ENCODE data around the gene STPG1.
A peak's percentile ranks its signal among the peaks of the same experiment; 100 is the strongest.

STPG1 gene

DNA sequence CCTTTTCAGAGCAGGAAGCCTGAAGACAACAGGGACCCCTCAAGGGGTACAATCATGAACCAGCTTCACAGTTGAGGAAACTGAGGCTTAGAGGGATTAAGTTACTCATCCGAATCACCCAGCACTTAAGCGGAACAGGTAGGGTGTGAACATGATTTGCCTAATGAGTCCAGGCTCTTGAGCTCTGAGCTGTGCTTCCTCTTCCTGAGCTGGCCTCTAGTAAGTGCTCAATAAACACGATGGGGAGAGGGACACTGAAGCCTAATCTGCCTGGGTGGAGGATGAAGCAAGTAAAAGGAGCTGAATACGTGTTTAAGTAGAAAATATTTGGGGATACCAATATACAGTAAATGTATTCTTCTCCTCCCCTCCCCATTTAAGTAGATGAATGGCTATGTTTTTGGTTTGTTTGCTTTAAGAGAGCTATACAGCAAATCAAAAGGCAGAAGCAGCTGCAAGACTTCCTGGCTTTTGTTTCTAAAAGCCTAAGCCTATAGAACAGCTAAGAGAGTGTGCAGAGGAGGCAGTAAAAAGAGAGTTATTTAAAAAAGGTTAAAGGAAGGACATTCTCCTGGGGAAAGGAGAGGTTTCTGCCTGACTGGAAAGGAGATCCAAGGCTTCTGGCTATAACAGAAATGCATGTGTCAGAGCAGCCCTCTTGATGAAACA lies 20.5 kb downstream of the STPG1 start:
- DNase-seq, result no peak

DNA sequence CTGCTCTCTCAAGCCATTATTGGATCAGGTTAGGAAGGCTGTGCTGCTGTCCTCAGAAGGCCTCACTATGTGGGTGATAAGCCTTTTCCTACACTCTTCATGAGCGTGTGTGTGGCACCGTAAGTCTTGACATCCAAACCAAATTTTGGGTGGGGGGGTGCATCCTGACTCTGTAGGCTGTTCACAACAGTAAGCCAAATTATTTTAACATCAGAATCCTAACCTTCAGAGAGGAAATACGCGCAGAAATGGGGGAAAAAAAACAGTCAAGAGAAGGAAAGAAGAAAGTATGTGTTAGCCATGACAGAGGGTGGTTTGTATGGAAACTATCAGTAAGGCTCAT lies 21.0 kb downstream of the STPG1 start:
- DNase-seq, result no peak

DNA sequence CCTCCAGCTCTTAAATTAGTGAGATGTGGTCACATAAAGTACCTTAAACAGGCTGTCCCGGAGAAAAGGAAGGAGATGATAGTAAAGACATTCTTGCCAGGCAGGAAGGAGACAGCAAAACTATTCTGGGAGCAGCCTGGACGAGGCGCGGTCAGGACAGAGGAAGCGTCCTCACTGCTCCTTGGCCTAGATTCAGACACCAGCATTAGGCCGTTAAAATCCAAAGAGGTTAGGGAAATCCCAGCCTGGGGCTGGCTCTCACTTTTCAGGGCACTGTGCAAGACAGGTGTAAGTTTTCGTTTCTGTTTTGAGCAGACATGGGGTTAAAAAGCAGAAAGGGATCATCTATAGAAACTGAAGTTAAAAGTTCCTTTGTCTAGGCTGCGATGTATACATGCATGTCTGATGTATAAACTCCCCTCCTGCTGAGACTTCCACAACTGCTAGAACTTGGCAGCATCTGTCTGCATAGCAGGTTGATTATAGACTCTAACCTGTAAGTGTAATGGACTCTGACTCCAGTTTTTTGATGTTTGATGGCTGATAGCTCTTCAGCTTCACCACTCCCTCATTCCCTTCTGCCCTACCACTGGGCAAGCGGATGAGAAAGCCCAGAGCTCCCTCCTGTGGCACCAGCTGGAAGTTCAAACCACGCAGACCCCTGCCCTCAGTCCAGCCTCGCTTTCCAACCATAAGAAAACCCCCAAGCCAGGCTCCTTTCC lies 21.5 kb downstream of the STPG1 start:
- DNase-seq, result peak; percentile 50 to 65 (median 60)

DNA sequence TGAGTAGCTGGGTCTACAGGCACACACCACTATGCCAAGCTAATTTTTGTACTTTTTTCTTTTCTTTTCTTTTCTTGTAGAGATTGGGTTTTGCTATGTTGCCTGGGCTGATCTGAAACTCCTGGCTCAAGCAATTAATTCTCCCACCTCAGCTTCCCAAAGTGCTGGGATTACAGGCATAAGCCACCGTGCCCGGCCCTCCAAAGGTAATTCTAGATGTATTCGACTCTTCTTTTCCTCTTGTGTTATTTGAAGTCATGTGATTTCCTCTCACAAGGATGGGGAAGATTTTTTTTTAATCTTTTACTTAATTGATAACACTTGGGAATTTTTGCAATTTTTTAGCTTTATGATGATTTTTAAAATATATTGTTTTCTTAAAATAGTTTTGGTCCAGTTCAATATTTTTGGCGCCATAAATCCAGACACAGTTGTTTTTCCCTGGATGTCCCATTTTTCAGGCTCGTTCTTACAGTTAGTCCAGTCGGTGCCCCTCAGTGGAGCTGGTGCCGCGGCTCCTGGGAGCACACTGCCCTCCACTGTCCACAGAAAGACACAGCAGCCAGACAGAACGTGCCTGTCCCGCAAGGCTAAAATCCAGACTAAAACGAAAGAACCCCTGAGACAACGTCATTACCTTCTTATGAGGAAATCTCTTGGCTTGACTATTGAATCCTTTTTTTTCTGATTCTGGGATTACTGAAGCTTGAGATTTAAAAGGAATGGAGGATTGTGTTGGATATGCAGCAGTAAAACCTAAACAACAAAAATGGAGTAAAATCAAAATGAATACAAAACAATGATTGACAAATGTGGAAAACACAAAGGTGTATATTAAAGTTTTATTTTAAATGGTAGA lies 22.4 kb downstream of the STPG1 start:
- DNase-seq, result peak; percentile 78 to 88 (median 84)

DNA sequence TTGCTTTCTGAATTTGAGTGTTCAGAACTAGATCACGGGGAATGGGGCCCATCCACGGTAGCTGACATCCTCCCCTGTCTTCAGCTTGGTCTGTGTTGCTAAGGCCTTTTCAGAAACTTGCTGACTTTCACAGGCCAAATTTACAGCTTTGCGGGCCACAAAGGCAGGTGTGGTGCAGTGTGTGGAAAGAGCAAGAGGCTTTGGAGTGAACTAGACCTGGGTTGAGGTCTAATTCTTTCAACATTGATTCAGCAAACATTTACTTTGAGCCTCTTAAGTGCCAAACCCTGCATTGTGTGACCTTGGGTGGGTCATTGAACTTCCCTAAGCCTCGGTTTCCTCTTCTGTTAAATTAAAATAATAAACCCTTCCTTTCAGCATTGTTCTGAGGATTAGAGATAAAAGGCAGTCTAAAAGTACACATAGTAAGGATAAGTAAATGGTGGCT lies 24.3 kb downstream of the STPG1 start:
- DNase-seq, result no peak

DNA sequence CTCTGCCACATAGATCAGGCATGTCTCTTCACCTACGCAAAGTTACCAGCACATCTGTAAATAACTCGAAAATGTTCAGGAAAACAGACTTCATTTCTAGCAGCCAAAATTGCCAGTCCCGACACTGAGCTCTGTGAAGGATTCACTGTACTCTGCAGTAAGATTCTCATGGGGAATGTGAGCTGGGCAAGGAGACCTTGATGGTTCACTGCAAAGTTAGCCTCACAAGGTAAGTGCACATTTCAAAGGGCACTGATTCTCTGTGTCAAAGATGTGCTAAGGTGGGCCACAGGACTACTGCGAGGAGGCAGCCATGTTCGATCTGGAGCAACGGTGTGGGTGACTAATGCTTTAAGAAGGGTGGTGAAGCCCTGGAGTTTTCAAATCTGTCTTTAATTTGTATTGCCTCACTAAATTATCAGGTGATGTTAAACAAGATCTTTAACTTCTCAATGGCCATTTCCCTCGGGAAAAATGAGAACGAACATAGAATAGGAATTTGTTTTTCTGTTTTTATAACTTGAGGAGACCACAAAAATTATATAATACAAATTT lies 25.2 kb downstream of the STPG1 start:
- DNase-seq, result no peak

DNA sequence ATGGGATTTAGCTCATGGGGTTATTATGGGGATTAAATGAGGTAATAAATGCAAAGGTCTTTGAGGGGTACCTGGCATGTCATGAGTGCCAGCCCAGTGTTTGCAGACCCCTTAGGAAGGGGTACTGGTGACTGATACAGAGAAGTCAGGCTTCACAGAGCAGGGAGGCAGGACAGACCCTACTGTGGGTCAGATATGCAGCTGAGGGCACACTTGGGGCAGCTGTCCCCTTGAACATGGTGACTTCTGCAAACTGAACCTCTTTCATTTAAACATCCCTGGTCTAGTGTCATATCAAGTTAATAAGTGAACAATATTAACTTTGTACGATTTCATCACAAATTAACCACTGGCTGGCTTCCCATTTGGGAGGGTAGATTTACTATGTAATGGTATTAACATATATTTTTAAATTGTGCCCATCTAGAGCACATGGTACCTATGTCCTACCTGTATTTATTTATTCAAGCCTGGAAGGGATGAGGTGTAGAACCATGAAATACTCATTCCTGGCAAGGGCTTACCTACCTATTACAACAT lies 25.9 kb downstream of the STPG1 start:
- DNase-seq, result no peak

DNA sequence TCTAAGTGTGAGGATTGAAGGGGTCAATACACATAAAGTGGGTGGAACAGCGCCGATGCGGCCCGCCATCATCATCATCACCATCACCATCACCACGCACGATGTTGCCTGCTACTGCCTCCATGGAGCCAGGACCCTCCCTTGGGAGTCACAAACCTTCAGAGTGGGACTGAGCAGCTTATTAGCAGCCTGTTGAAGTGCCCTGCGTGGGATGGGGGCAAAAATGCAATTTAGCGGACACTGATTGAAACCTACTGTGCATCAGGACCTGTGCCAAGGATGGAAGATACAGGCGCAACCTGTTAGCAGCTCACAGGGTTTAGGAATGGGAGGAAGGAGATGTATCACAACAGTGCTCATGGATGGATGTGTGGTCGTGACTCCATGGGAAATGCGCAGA lies 26.7 kb downstream of the STPG1 start:
- DNase-seq, result no peak

DNA sequence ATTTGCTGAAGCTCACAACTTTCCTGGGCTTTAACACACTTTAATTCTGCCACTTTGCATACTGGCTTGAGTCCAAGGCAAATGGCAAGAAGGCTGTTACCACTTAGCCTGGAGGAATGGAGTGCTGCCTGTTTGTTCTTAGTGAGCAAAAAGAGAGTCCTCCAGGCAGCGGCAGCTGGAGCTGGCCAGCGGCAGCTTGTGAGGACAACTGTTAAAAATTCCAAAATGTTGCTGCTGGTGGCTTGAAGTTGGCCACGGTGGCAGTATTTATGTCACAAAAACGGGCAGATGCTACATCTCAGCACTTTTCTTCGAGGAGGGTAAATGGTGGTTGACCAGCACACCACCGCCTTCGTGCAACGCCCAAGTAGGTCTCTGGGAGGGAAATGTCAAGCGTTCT lies 27.3 kb downstream of the STPG1 start:
- peak in 1 of 4 experiments; percentile 20 for DNase-seq

DNA sequence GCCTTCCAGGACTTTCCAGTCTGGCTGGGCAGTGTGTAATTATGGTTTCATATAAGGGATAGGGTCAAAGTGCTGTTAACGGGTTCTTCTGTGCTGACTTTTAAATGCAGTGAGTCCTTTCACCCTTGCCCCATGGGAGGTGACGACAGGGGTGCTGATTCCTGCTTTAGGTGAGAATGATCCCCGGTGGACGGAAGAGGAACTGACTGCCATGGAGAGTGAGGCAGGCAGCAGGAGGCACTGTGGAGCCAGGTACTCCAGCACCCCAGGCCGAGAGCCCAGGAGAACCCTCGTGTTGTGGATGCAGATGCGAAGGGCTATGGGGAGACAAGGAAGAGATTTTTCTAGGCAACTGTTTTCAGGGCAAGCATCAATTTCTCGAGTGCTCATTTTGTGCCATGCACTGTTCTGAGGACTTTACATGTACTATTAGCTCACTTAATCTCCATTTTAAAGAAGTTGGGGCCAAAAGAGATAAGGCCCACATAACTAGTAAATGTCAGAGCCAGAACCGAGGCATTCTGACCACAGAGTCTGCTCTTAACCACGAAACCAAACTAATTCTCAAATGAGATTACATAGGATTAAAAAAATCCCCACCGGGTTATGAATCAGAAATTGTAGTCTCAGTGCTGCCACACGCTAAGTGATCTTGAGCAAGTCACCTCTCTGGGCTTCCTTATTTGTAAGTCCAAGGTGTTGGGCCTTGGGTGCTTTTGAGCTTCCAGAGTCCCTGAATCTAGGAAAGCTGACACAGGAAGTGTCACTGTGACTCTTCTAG lies 28.2 kb downstream of the STPG1 start:
- peak in 1 of 4 experiments; percentile 26 for DNase-seq

DNA sequence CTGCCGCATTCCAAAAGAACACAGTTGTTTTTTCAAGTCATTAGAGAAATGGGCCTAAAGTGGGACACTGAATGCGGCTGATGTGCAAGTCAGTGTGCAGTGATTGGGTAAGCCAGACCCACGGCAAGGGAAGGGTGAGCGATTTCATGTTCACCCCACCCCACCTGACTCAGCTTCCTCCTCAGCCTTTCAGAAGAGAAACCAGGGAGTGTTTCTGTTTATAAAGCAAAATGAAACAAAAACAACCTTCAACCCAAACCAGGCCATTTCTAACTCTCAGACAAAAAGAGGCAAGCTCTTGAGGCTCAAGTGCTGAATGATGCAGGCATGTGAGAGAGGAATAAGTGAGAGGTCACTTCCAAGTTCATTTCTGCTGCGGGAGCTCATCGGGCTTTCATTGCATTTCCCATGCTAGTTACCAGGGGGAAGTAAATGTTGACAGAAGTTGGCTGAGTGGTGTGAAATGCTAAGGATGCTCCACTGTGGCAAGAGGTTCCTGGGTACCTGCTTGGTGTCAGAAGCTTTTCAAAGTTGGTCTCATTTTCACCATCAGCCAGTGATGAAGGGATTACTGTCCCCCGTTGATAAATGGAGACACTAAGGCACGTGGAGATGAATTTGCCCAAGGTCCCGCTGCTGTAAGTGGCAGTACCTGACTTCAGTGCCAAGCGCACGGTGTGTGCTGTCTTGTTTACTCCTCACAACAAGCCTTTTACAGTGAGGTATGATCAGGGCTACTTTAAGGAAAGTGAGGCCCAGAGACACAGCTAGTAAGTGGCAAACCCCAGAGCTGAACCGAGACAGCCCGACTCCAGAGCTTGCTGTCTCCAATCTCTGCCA lies 29.1 kb downstream of the STPG1 start:
- DNase-seq, result peak; percentile 64 to 83 (median 80)

DNA sequence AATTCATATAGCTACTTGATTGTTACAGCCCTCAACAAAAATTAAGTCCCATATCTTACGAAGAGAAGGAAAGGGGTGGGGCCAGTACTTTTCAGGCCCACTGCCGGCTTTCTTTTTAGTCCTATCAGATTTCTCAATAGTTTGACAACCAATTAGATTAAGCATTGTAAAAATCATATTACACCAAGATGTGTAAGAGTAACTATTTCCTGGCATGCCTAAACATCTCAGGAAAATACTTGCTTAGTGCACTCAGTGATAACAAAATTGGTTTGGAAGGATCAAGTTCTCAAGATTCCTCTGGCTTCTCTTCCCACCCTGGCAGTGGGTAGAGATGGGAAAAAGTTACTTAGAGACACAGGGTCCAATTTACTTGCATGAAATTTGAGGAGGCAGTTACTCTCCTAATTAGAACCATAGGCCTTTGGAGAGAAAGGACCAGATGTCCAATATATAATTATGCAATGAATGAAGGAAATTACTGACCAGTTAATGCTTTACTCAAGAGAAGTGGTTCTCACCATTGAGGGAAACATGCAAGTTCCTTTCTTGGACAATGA lies 30.1 kb downstream of the STPG1 start:
- no peak for DNase-seq

DNA sequence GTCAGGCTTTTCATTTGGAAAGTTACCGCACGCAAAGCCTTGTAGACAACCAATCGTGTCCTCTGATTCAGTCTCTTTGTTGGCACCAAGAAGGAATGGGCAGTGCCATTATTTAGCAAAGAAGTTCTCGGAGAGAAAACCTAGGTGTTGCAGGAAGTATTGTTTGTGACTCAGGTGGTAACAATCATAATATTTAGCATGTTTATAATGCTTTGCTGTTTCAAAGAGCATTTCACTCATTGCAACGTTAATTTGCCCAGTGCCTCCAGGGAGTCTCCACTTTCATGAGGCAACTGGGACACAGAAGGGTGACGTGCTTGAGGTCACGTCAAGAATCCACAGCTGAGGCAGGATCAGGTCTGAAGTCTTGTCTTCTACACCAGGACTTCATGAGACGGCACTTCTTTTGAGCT lies 31.4 kb downstream of the STPG1 start:
- DNase-seq, result no peak

DNA sequence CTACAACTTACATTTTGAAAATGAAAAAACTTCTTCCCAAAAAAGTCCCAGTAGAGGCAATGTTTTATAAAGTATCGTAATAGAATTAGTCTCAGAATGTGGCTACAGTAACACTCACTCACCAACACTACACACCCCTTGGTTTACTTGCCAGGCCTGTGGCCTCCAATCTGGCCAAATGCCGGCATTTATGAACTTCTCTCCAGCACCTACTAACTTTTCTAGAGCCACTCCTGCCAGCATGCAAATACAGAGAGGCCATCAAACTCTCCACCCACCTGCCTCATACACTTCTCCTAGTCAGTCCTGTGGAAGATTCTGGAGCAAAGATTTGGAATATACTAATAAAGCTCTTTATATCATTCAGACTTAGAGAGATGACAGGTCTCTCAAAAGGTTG lies 32.3 kb downstream of the STPG1 start:
- DNase-seq, result no peak

DNA sequence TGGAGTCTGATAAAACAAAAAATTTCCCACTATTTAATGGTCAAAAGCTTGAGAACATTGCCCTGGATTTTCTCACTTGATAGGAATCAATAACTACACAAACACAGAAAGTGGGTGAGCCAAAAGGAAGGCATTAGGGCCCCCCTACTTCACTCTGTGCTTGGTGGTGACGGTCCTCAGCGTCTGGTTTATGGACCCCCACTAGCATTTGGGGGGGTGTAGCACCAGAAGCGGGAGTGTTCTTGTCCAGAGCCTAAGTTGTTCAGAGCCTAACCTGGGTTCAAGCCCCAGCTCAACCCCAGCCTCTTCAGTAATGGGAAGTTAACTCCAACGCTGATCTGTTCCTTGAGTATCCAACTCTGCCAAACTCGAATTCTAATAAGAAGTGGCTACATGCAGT lies 33.1 kb downstream of the STPG1 start:
- no peak for DNase-seq

DNA sequence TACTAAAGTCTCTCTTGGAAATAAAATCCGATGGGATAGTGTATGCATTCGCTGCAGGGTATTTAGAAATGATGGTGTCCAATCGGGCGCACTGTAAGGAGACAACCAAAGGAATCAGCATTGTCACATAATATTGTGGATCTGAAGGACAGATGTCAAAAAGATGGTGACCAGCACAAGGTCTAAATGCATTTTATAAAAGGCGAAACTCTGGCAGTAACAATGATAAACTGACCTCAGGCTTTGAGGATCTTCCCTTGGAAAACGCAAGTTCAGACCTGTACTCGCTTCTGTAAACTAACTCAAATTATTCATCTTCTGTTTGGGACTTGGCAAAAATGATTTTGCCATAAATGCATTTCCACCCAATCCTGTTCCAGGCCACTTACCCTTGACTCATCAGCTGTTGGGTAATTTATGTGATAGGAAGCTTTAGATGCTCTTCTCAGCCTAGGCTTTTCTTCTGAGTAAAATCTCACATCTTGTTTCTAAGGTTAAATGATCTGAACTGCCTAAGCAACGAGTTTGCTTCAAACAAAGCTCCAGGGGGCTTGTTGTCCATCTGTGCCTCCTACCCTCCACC lies 33.8 kb downstream of the STPG1 start:
- DNase-seq, result no peak

DNA sequence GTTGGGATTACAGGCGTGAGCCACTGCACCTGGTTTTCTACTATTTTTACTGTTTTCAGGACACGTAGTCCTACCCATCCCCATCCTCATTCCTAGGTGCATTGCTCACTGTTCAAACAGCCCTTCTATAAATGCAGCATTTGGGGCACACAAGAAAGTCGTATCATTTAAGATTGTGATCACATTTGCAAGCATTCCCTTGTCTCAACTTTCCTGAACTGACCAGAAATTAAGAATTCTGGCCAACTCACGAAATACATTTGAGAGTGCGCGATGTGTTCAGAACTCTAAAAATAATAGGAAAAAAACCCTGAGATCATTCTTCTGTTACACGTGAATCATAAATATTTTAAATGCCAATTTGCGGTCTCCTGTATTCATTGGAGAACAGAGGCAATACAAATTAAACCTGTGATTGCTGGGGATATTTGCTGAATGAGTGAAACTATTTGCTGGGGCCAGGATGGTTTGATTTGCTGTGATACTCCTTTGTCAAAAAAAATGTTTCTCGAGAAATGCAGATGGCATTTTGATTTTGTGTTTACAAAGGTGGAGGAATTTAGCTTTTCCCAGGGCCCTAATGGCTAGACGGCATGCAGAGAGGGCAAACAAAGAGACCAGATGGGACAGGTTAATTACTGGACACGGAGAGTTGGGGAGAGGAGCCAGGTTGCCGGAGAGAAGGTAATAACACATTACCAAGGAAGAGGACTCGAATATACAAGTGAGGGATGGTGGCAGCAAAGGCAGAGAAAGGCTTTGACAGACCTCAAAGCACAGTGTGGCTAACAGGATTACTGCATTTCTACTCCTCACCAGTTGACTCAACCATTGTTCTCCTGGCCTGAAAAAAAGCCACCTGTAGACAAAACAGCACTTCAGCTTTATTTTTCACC lies 38.4 kb downstream of the STPG1 start:
- no peak for DNase-seq

DNA sequence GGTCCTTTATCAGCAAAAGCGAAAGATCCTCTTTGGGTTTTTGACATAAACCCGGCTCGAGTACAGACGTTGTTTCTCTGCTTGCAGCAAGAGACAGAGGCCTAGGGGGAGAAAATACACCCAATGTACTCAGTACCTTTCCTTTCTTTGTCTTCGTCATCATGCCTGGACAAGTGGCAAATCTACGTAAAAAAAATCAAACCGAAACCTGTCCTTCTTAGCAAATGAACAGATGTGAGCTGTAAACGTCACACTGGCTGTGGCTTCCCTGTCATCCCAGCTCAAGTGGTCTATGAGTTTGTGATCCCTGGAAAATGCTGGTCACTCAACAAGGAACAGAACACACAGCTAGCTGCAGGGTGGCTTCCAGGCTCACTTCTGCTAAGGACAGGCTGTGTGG lies 39.9 kb downstream of the STPG1 start:
- no peak for DNase-seq

DNA sequence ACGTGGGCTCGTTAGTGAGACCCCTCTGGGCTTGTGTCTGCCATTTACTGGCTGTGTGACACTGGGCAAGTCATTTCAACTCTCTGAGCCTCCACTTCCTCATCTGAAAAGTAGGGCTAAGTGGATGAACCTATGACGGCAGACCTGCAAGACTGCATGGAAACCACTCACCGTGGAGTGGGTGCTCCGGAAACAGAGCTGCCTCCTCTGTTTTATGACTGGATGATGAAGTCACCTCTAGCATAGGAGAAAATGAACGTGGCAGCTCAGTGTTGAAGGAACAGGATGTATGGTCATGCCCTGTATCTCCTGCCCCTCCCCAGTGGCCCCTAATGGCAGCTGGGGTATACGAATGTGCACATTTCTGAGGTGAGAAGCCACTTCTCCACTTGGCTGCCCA lies 40.5 kb downstream of the STPG1 start:
- peak in 2 of 4 experiments; percentile 11 to 23 for DNase-seq
